Body of pancreas (tissue), 4 donors: ENCODE results near the gene COL12A1. TPM values are rescaled to one million over a fixed set of nuclear protein-coding genes. Genes with fewer than 3 reads are reported as not detected.

Experiments
- ATAC-seq: fragments of 150-250 bp; one replicate; pipeline ENCODE4 v1.9.1; 2016
- DNase-seq, 4 donors: peaks; one replicate each; pipeline ENCODE4 v3.0.0-alpha.2; 2019
- H3K27ac ChIP-seq, 4 donors: fragments of 200-600 bp; sonication (generic); 1 replicate in 3 of 4; 2 replicates in 1 of 4; pipeline versions ENCODE4 v1.5.1 to v1.6.1; 2016 to 2019; ENCODE audit warnings: mild to moderate bottlenecking in 1 of 4, mixed read lengths in 1 of 4, moderate library complexity in 1 of 4
- H3K27me3 ChIP-seq, 2 donors: fragments of 200-600 bp; sonication (generic); one replicate each; pipeline ENCODE4 v1.6.0; 2016; ENCODE audit warnings: mild to moderate bottlenecking in 1 of 2
- H3K36me3 ChIP-seq, 2 donors: fragments of 200-600 bp; sonication (generic); replicated peaks in 1 of 2; 2 replicates each; pipeline ENCODE4 v1.5.1; 2016; ENCODE audit warnings: low read depth in 2 of 2; ENCODE audit not compliant: insufficient read depth in 1 of 2
- H3K4me1 ChIP-seq: fragments of 200-600 bp; sonication (generic); one replicate; pipeline ENCODE4 v1.6.0; 2016
- H3K4me3 ChIP-seq, 2 donors: fragments of 200-600 bp; sonication (generic); 1 replicate in 1 of 2; 2 replicates in 1 of 2; pipeline ENCODE4 v1.5.1; 2016 to 2019
- H3K9me3 ChIP-seq, 3 donors: fragments of 200-600 bp; sonication (generic); 1 replicate in 2 of 3; 2 replicates in 1 of 3; pipeline ENCODE4 v1.5.1; 2016
- CTCF ChIP-seq, 7 experiments: fragments of 450-650 bp in 4 of 7; fragments of 200-600 bp in 3 of 7; sonication (generic) in 3 of 7; IDR thresholded peaks; one replicate each; pipeline ENCODE4 v1.5.1; 2016 to 2019; ENCODE audit warnings: antibody characterized with exemption in 7 of 7
- POLR2A ChIP-seq, 3 donors: fragments of 450-650 bp; IDR thresholded peaks; one replicate each; pipeline ENCODE4 v1.6.1; 2016; ENCODE audit warnings: antibody characterized with exemption in 3 of 3, mild to moderate bottlenecking in 2 of 3
- WGBS, 2 donors: methylation state at CpG; one replicate each; pipeline ENCODE4 v1.1.5; 2017; 5-methylcytosine and 5-hydroxymethylcytosine counted together
- intact Hi-C: fragments of 100-400 bp; cut with DNase I; formaldehyde crosslinking; loops from one replicate; pipeline ENCODE4 v1.15.1; 2023
- total RNA-seq, 2 donors: library from RNA; depleted of rRNA; stranded (reverse); fragments of >200 nt; gene quantifications; one replicate each; pipeline ENCODE4 v1.1.0, GENCODE V29; 2016

COL12A1 gene
- total RNA-seq, 2 donors from 2014 or later, result 34.0 to 35.3 TPM

- Histone ChIP-seq H3K4me1 (no peaks in the 10 kb centered on the region), H3K27me3 (no peaks in the 10 kb centered on the region), H3K27ac (no peak overlapping the region), H3K4me3 (no peak overlapping the region), H3K36me3 (no peaks in the 10 kb centered on the region), H3K9me3 (no peaks in the 10 kb centered on the region)
- no peak for TF ChIP-seq POLR2A (IDR thresholded peaks at IDR 0.05)
- no peak for TF ChIP-seq CTCF (IDR thresholded peaks at IDR 0.05)
- intact Hi-C loops, result no loop called here
- WGBS, 2 donors, result 54 to 66% methylated on average over 2 of the region's 2 CpGs
- DNase-seq (no peak), ATAC-seq (no peak)
These were observed 35.9 kb downstream of the COL12A1 start for GRCh38 chr6:75169689-75170586.

- Histone ChIP-seq H3K9me3 (no peaks in the 10 kb centered on the region), H3K4me3 (no peak overlapping the region), H3K36me3 (no peaks in the 10 kb centered on the region), H3K27ac (no peak overlapping the region), H3K27me3 (no peaks in the 10 kb centered on the region), H3K4me1 (no peaks in the 10 kb centered on the region)
- DNase-seq (no peak), ATAC-seq (no peak)
- 73% methylated on average over 2 of the region's 2 CpGs for WGBS, 2 donors
- TF ChIP-seq POLR2A (IDR thresholded peaks at IDR 0.05) (no peak), CTCF (IDR thresholded peaks at IDR 0.05) (no peak)
- intact Hi-C loops, result no loop called here
These were observed 38.0 kb downstream of the COL12A1 start for GRCh38 chr6:75167851-75168250.

GRCh38 chr6:75167325-75167724 is 38.5 kb downstream of the COL12A1 start:
- Histone ChIP-seq H3K27me3 (no peaks in the 10 kb centered on the region), H3K27ac (no peak overlapping the region), H3K4me1 (no peaks in the 10 kb centered on the region), H3K36me3 (no peaks in the 10 kb centered on the region), H3K9me3 (no peaks in the 10 kb centered on the region), H3K4me3 (no peak overlapping the region)
- TF ChIP-seq CTCF (IDR thresholded peaks at IDR 0.05), result no peak
- TF ChIP-seq POLR2A (IDR thresholded peaks at IDR 0.05), result no peak
- no peak for DNase-seq
- no peak for ATAC-seq
- intact Hi-C loops, result no loop called here
- WGBS, 2 donors, result 37 to 55% methylated on average over 3 of the region's 3 CpGs

GRCh38 chr6:75166773-75167172 is 39.1 kb downstream of the COL12A1 start:
- no peak for TF ChIP-seq CTCF (IDR thresholded peaks at IDR 0.05)
- no peak for TF ChIP-seq POLR2A (IDR thresholded peaks at IDR 0.05)
- intact Hi-C loops, result no loop called here
- Histone ChIP-seq H3K27me3 (no peaks in the 10 kb centered on the region), H3K27ac (no peak overlapping the region), H3K4me1 (no peaks in the 10 kb centered on the region), H3K36me3 (no peaks in the 10 kb centered on the region), H3K4me3 (no peak overlapping the region), H3K9me3 (no peaks in the 10 kb centered on the region)
- 56 to 64% methylated on average over 2 of the region's 2 CpGs for WGBS, 2 donors
- no peak for ATAC-seq
- DNase-seq, result no peak

- Histone ChIP-seq H3K27ac (no peak overlapping the region), H3K9me3 (no peaks in the 10 kb centered on the region), H3K27me3 (no peaks in the 10 kb centered on the region), H3K4me3 (no peak overlapping the region), H3K36me3 (no peaks in the 10 kb centered on the region), H3K4me1 (no peaks in the 10 kb centered on the region)
- TF ChIP-seq CTCF (IDR thresholded peaks at IDR 0.05), result no peak
- TF ChIP-seq POLR2A (IDR thresholded peaks at IDR 0.05), result no peak
- ATAC-seq (no peak), DNase-seq (no peak)
- WGBS, 2 donors, result 22 to 39% methylated on average over 2 of the region's 2 CpGs
- intact Hi-C loops, result no loop called here
These were observed 39.6 kb downstream of the COL12A1 start for GRCh38 chr6:75166236-75166635.
